ENCODE results near the gene ACACA. TPM values are rescaled to one million over a fixed set of nuclear protein-coding genes. Genes with fewer than 3 reads are reported as not detected.

ACACA gene
- total and polyA plus RNA-seq, 12 donors: 18.2 to 112 (median 70.4) TPM

DNA sequence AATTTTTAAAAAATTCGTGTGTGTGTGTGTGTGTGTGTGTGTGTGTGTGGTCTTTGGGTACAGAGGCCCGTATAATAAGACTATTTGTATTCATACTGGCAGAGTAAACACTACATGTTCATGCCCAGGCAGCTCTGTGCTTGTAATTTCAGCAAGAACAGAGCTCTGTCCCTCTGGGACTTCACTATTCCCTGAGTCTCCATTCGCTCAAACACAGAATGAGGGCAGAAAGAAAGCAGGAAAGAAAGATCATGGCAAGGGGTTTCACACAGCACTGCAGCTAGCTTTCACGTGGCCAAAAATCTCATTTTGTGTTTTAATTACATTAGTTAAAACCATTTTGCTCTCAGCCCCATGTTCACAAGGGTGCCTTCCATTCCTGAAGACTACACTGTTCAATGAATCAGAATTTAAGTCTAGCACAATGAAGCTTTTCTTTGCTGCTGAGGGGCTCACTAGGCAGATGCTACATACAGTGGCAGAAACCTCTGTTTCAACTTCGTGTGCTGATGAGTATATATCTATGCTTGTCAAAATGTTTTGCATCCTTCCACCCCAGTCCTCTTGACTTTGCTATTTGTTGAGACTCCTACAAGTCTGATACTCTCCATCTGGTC, 229.3 kb downstream of the ACACA start:
- no peaks in the 10 kb centered on the region for H3K9me3 ChIP-seq (replicated peaks in 1 of 3)
- intact Hi-C loops (cut with DNase I): loop anchor here in 1 of 2 donors (10.0 kb wide), 1 partner anchor 553 kb away; no protein-coding TSS in a partner anchor
- DNase-seq: no peak
- WGBS, 4 donors: 52 to 65% (median 62%) methylated on average over 5 of the region's 5 CpGs
- H3K4me3 ChIP-seq: no peak overlapping the region
- H3K4me1 ChIP-seq (replicated peaks in 1 of 2): no peaks in the 10 kb centered on the region
- H3K27me3 ChIP-seq: no peaks in the 10 kb centered on the region
- no peak for TF ChIP-seq POLR2A (IDR thresholded peaks at IDR 0.05)
- TF ChIP-seq CTCF (IDR thresholded peaks at IDR 0.05): no peak
- no peak overlapping the region for H3K27ac ChIP-seq
- peaks cover 0 to 15% of the 10 kb centered on the region in 2 donors for H3K36me3 ChIP-seq (replicated peaks in 1 of 2)

DNA sequence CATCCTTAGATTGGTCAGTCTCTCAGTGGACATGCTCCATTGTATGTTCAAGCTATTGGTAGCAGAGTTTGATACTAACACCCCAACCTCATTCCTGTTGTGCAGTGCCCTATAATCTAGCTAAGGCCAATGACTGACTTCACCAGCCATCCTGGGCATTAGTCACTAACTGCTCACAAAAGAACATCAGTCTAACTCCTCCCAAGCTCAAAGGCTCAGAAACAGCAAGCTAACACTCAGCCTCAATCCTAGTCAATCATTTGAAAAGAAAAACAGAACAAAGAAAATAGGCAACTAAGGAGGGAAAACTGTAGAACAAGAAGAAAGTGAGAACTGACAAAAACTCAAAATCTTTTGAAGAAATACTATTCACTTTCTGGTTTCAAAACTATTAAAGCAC, 229.9 kb downstream of the ACACA start:
- Histone ChIP-seq H3K4me3 (no peak overlapping the region), H3K27me3 (no peaks in the 10 kb centered on the region), H3K9me3 (replicated peaks in 1 of 3) (no peaks in the 10 kb centered on the region), H3K36me3 (replicated peaks in 1 of 2) (peaks cover 0 to 15% of the 10 kb centered on the region in 2 donors), H3K4me1 (replicated peaks in 1 of 2) (no peaks in the 10 kb centered on the region), H3K27ac (no peak overlapping the region)
- intact Hi-C loops (cut with DNase I): loop anchor here in 1 of 2 donors (10.0 kb wide), 1 partner anchor 552 kb away; no protein-coding TSS in a partner anchor
- TF ChIP-seq POLR2A (IDR thresholded peaks at IDR 0.05) (no peak), CTCF (IDR thresholded peaks at IDR 0.05) (no peak)
- no peak for DNase-seq

- H3K9me3 ChIP-seq (replicated peaks in 1 of 3): no peaks in the 10 kb centered on the region
- no peaks in the 10 kb centered on the region for H3K4me1 ChIP-seq (replicated peaks in 1 of 2)
- 51 to 68% (median 60%) methylated on average over 5 of the region's 5 CpGs for WGBS, 4 donors
- DNase-seq: peak; percentile 37 to 72 (median 43)
- H3K27ac ChIP-seq: no peak overlapping the region
- peak; percentile 21 to 57 (median 47) for TF ChIP-seq CTCF (IDR thresholded peaks at IDR 0.05)
- TF ChIP-seq POLR2A (IDR thresholded peaks at IDR 0.05): no peak
- H3K4me3 ChIP-seq: no peak overlapping the region
- H3K36me3 ChIP-seq (replicated peaks in 1 of 2): peaks cover 0 to 6% of the 10 kb centered on the region in 2 donors
- intact Hi-C loops (cut with DNase I): loop anchor here in 1 of 2 donors (10.0 kb wide), 1 partner anchor 549 kb away; no protein-coding TSS in a partner anchor
- no peaks in the 10 kb centered on the region for H3K27me3 ChIP-seq
Measured at GRCh38 chr17:37174205-37174604, 232.4 kb downstream of the ACACA start.

GRCh38 chr17:37170881-37171425, 235.7 kb downstream of the ACACA start:
- 87 to 94% (median 91%) methylated on average over 2 of the region's 2 CpGs for WGBS, 4 donors
- intact Hi-C loops (cut with DNase I): loop anchor here in 1 of 2 donors (10.0 kb wide), 1 partner anchor 546 kb away; no protein-coding TSS in a partner anchor
- no peak for DNase-seq
- no peak overlapping the region for H3K27ac ChIP-seq
- no peaks in the 10 kb centered on the region for H3K4me1 ChIP-seq (replicated peaks in 1 of 2)
- H3K9me3 ChIP-seq (replicated peaks in 1 of 3): no peaks in the 10 kb centered on the region
- H3K36me3 ChIP-seq (replicated peaks in 1 of 2): no peaks in the 10 kb centered on the region
- TF ChIP-seq POLR2A (IDR thresholded peaks at IDR 0.05) (no peak), CTCF (IDR thresholded peaks at IDR 0.05) (no peak)
- H3K27me3 ChIP-seq: no peaks in the 10 kb centered on the region
- H3K4me3 ChIP-seq: no peak overlapping the region

Data from adrenal gland (tissue), 12 donors.